ENCODE results near the gene REEP2.

DNA sequence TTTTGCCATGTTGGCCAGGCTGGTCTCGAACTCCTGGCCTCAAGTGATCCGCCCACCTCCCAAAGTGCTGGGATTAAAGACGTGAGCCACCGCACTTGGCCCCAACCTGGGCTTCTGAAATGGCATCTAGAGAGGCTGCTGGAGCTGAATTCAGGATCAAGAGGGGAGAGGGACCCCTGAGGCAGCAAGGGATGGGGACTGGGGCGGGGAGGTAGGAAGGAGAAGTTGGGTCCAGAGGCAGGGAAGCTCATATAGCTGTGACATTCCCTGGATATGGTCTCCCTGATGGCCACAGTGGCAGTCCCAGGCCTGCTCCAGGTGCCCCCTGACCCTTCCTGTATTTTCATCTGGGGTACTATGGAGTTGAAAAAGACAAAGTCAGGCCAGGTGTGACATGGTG is 12.1 kb downstream of the REEP2 start:
- TF ChIP-seq, protein P1, sequence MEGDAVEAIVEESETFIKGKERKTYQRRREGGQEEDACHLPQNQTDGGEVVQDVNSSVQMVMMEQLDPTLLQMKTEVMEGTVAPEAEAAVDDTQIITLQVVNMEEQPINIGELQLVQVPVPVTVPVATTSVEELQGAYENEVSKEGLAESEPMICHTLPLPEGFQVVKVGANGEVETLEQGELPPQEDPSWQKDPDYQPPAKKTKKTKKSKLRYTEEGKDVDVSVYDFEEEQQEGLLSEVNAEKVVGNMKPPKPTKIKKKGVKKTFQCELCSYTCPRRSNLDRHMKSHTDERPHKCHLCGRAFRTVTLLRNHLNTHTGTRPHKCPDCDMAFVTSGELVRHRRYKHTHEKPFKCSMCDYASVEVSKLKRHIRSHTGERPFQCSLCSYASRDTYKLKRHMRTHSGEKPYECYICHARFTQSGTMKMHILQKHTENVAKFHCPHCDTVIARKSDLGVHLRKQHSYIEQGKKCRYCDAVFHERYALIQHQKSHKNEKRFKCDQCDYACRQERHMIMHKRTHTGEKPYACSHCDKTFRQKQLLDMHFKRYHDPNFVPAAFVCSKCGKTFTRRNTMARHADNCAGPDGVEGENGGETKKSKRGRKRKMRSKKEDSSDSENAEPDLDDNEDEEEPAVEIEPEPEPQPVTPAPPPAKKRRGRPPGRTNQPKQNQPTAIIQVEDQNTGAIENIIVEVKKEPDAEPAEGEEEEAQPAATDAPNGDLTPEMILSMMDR (IDR thresholded peaks at IDR 0.05), result no peak
- TF ChIP-seq EZH2 (IDR thresholded peaks at IDR 0.05) (no peak), EZH2phosphoT487 (IDR thresholded peaks at IDR 0.05) (no peak)

Measured in neural progenitor cell (in vitro differentiated cells).